ENCODE data around the gene GDF7. TPM values are rescaled to one million over a fixed set of nuclear protein-coding genes. Genes with fewer than 3 reads are reported as not detected.

Gene GDF7
- total RNA-seq, 1 donor from 2014 or later, result 0.52 TPM

GRCh38 chr2:20671036-20671735 lies 4.2 kb downstream of the GDF7 start:
- Histone ChIP-seq H3K9me3 (ENCODE audit: control insufficient read depth in 3 of 3, low read length in 3 of 3) (no peaks in the 10 kb centered on the region), H3K9ac (ENCODE audit: low read depth in 1 of 3, low read length in 3 of 3) (no peak overlapping the region), H3K27ac (ENCODE audit: low read depth, low read length) (no peak overlapping the region), H3K27me3 (ENCODE audit: control insufficient read depth in 3 of 3, insufficient read depth in 3 of 3, low read length in 3 of 3) (peaks cover 67 to 71% (median 67%) of the 10 kb centered on the region in 3 donors), H3K4me3 (ENCODE audit: low read length in 3 of 3) (no peak overlapping the region), H3K36me3 (ENCODE audit: control insufficient read depth in 3 of 3, insufficient read depth in 3 of 3, low read length in 3 of 3) (no peaks in the 10 kb centered on the region), H3K4me1 (ENCODE audit: control insufficient read depth in 3 of 3, insufficient read depth in 3 of 3, low read length in 3 of 3) (peaks cover 9 to 16% (median 15%) of the 10 kb centered on the region in 3 donors)

GRCh38 chr2:20671736-20672080 lies 4.8 kb downstream of the GDF7 start:
- Histone ChIP-seq H3K4me1 (ENCODE audit: control insufficient read depth in 3 of 3, insufficient read depth in 3 of 3, low read length in 3 of 3) (peaks cover 9 to 19% (median 11%) of the 10 kb centered on the region in 3 donors), H3K4me3 (ENCODE audit: low read length in 3 of 3) (no peak overlapping the region), H3K9me3 (ENCODE audit: control insufficient read depth in 3 of 3, low read length in 3 of 3) (no peaks in the 10 kb centered on the region), H3K27me3 (ENCODE audit: control insufficient read depth in 3 of 3, insufficient read depth in 3 of 3, low read length in 3 of 3) (peaks cover 62 to 68% (median 63%) of the 10 kb centered on the region in 3 donors), H3K27ac (ENCODE audit: low read depth, low read length) (no peak overlapping the region), H3K9ac (ENCODE audit: low read depth in 1 of 3, low read length in 3 of 3) (no peak overlapping the region), H3K36me3 (ENCODE audit: control insufficient read depth in 3 of 3, insufficient read depth in 3 of 3, low read length in 3 of 3) (no peaks in the 10 kb centered on the region)

- no peaks in the 10 kb centered on the region for H3K9me3 ChIP-seq (ENCODE audit: control insufficient read depth in 3 of 3, low read length in 3 of 3)
- no peak overlapping the region for H3K27ac ChIP-seq (ENCODE audit: low read depth, low read length)
- H3K36me3 ChIP-seq (ENCODE audit: control insufficient read depth in 3 of 3, insufficient read depth in 3 of 3, low read length in 3 of 3), result no peaks in the 10 kb centered on the region
- no peak overlapping the region for H3K9ac ChIP-seq (ENCODE audit: low read depth in 1 of 3, low read length in 3 of 3)
- peaks cover 9 to 19% (median 9%) of the 10 kb centered on the region in 3 donors for H3K4me1 ChIP-seq (ENCODE audit: control insufficient read depth in 3 of 3, insufficient read depth in 3 of 3, low read length in 3 of 3)
- H3K4me3 ChIP-seq (ENCODE audit: low read length in 3 of 3), result no peak overlapping the region
- H3K27me3 ChIP-seq (ENCODE audit: control insufficient read depth in 3 of 3, insufficient read depth in 3 of 3, low read length in 3 of 3), result peaks cover 61 to 68% (median 62%) of the 10 kb centered on the region in 3 donors
Measured at GRCh38 chr2:20672201-20672951, 5.4 kb downstream of the GDF7 start.

- Histone ChIP-seq H3K36me3 (ENCODE audit: control insufficient read depth in 3 of 3, insufficient read depth in 3 of 3, low read length in 3 of 3) (no peaks in the 10 kb centered on the region), H3K4me1 (ENCODE audit: control insufficient read depth in 3 of 3, insufficient read depth in 3 of 3, low read length in 3 of 3) (peaks cover 6 to 19% (median 14%) of the 10 kb centered on the region in 3 donors), H3K27ac (ENCODE audit: low read depth, low read length) (no peak overlapping the region), H3K4me3 (ENCODE audit: low read length in 3 of 3) (no peak overlapping the region), H3K27me3 (ENCODE audit: control insufficient read depth in 3 of 3, insufficient read depth in 3 of 3, low read length in 3 of 3) (peaks cover 46 to 54% (median 48%) of the 10 kb centered on the region in 3 donors), H3K9me3 (ENCODE audit: control insufficient read depth in 3 of 3, low read length in 3 of 3) (no peaks in the 10 kb centered on the region), H3K9ac (ENCODE audit: low read depth in 1 of 3, low read length in 3 of 3) (no peak overlapping the region)
Measured at GRCh38 chr2:20673686-20674308, 6.9 kb downstream of the GDF7 start.

- H3K27ac ChIP-seq (ENCODE audit: low read depth, low read length), result no peak overlapping the region
- H3K36me3 ChIP-seq (ENCODE audit: control insufficient read depth in 3 of 3, insufficient read depth in 3 of 3, low read length in 3 of 3), result no peaks in the 10 kb centered on the region
- H3K27me3 ChIP-seq (ENCODE audit: control insufficient read depth in 3 of 3, insufficient read depth in 3 of 3, low read length in 3 of 3), result peaks cover 40 to 48% (median 42%) of the 10 kb centered on the region in 3 donors
- no peaks in the 10 kb centered on the region for H3K9me3 ChIP-seq (ENCODE audit: control insufficient read depth in 3 of 3, low read length in 3 of 3)
- no peak overlapping the region for H3K9ac ChIP-seq (ENCODE audit: low read depth in 1 of 3, low read length in 3 of 3)
- peaks cover 6 to 19% (median 14%) of the 10 kb centered on the region in 3 donors for H3K4me1 ChIP-seq (ENCODE audit: control insufficient read depth in 3 of 3, insufficient read depth in 3 of 3, low read length in 3 of 3)
- H3K4me3 ChIP-seq (ENCODE audit: low read length in 3 of 3), result no peak overlapping the region
Measured at GRCh38 chr2:20674309-20674965, 7.5 kb downstream of the GDF7 start.

- H3K27ac ChIP-seq (ENCODE audit: low read depth, low read length), result peak overlapping the region; percentile 12
- H3K36me3 ChIP-seq (ENCODE audit: control insufficient read depth in 3 of 3, insufficient read depth in 3 of 3, low read length in 3 of 3), result no peaks in the 10 kb centered on the region
- peaks cover 6 to 19% (median 14%) of the 10 kb centered on the region in 3 donors for H3K4me1 ChIP-seq (ENCODE audit: control insufficient read depth in 3 of 3, insufficient read depth in 3 of 3, low read length in 3 of 3)
- H3K9me3 ChIP-seq (ENCODE audit: control insufficient read depth in 3 of 3, low read length in 3 of 3), result no peaks in the 10 kb centered on the region
- no peak overlapping the region for H3K9ac ChIP-seq (ENCODE audit: low read depth in 1 of 3, low read length in 3 of 3)
- H3K27me3 ChIP-seq (ENCODE audit: control insufficient read depth in 3 of 3, insufficient read depth in 3 of 3, low read length in 3 of 3), result peaks cover 33 to 41% (median 35%) of the 10 kb centered on the region in 3 donors
- no peak overlapping the region for H3K4me3 ChIP-seq (ENCODE audit: low read length in 3 of 3)
Measured at GRCh38 chr2:20674974-20675679, 8.2 kb downstream of the GDF7 start.

- Histone ChIP-seq H3K27ac (ENCODE audit: low read depth, low read length) (no peak overlapping the region), H3K27me3 (ENCODE audit: control insufficient read depth in 3 of 3, insufficient read depth in 3 of 3, low read length in 3 of 3) (peaks cover 26 to 35% (median 30%) of the 10 kb centered on the region in 3 donors), H3K9me3 (ENCODE audit: control insufficient read depth in 3 of 3, low read length in 3 of 3) (no peaks in the 10 kb centered on the region), H3K4me3 (ENCODE audit: low read length in 3 of 3) (no peak overlapping the region), H3K4me1 (ENCODE audit: control insufficient read depth in 3 of 3, insufficient read depth in 3 of 3, low read length in 3 of 3) (peaks cover 6 to 19% (median 14%) of the 10 kb centered on the region in 3 donors), H3K36me3 (ENCODE audit: control insufficient read depth in 3 of 3, insufficient read depth in 3 of 3, low read length in 3 of 3) (no peaks in the 10 kb centered on the region), H3K9ac (ENCODE audit: low read depth in 1 of 3, low read length in 3 of 3) (no peak overlapping the region)
Measured at GRCh38 chr2:20675701-20676352, 8.9 kb downstream of the GDF7 start.

- Histone ChIP-seq H3K4me1 (ENCODE audit: control insufficient read depth in 3 of 3, insufficient read depth in 3 of 3, low read length in 3 of 3) (peaks cover 6 to 19% (median 14%) of the 10 kb centered on the region in 3 donors), H3K9me3 (ENCODE audit: control insufficient read depth in 3 of 3, low read length in 3 of 3) (no peaks in the 10 kb centered on the region), H3K36me3 (ENCODE audit: control insufficient read depth in 3 of 3, insufficient read depth in 3 of 3, low read length in 3 of 3) (no peaks in the 10 kb centered on the region), H3K27me3 (ENCODE audit: control insufficient read depth in 3 of 3, insufficient read depth in 3 of 3, low read length in 3 of 3) (peaks cover 19 to 27% (median 22%) of the 10 kb centered on the region in 3 donors), H3K4me3 (ENCODE audit: low read length in 3 of 3) (no peak overlapping the region), H3K27ac (ENCODE audit: low read depth, low read length) (no peak overlapping the region), H3K9ac (ENCODE audit: low read depth in 1 of 3, low read length in 3 of 3) (peak overlapping the region in 1 of 3 donors; percentile 16)
Measured at GRCh38 chr2:20676353-20677215, 9.6 kb downstream of the GDF7 start.
